ENCODE results near the gene TMEM132D. TPM values are rescaled to one million over a fixed set of nuclear protein-coding genes. Genes with fewer than 3 reads are reported as not detected.

The TMEM132D gene
- total and polyA plus RNA-seq, 8 donors = 0.19 to 2.8 (median 0.46) TPM

GRCh38 chr12:129779033-129779432, 124.8 kb downstream of the TMEM132D start:
- 68 to 83% methylated on average over 5 of the region's 5 CpGs for WGBS, 2 donors
- Histone ChIP-seq H3K27ac (no peak overlapping the region), H3K4me1 (no peaks in the 10 kb centered on the region), H3K4me3 (no peak overlapping the region), H3K36me3 (no peaks in the 10 kb centered on the region), H3K9me3 (no peaks in the 10 kb centered on the region), H3K27me3 (no peaks in the 10 kb centered on the region)
- FAIRE-seq (no peak), ATAC-seq (no peak), DNase-seq (no peak)
- TF ChIP-seq, protein P1, sequence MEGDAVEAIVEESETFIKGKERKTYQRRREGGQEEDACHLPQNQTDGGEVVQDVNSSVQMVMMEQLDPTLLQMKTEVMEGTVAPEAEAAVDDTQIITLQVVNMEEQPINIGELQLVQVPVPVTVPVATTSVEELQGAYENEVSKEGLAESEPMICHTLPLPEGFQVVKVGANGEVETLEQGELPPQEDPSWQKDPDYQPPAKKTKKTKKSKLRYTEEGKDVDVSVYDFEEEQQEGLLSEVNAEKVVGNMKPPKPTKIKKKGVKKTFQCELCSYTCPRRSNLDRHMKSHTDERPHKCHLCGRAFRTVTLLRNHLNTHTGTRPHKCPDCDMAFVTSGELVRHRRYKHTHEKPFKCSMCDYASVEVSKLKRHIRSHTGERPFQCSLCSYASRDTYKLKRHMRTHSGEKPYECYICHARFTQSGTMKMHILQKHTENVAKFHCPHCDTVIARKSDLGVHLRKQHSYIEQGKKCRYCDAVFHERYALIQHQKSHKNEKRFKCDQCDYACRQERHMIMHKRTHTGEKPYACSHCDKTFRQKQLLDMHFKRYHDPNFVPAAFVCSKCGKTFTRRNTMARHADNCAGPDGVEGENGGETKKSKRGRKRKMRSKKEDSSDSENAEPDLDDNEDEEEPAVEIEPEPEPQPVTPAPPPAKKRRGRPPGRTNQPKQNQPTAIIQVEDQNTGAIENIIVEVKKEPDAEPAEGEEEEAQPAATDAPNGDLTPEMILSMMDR (IDR thresholded peaks at IDR 0.05) = no peak
- intact Hi-C loops (cut with DNase I) = no loop called here

GRCh38 chr12:129776977-129777667, 126.7 kb downstream of the TMEM132D start:
- WGBS, 2 donors = 55 to 62% methylated on average over 10 of the region's 10 CpGs
- H3K4me1 ChIP-seq = no peaks in the 10 kb centered on the region
- intact Hi-C loops (cut with DNase I) = no loop called here
- H3K9me3 ChIP-seq = no peaks in the 10 kb centered on the region
- no peak for ATAC-seq
- H3K27me3 ChIP-seq = no peaks in the 10 kb centered on the region
- no peak for FAIRE-seq
- H3K27ac ChIP-seq = no peak overlapping the region
- TF ChIP-seq, protein P1 (IDR thresholded peaks at IDR 0.05) = no peak
- no peak overlapping the region for H3K4me3 ChIP-seq
- no peak for DNase-seq
- no peaks in the 10 kb centered on the region for H3K36me3 ChIP-seq

DNA sequence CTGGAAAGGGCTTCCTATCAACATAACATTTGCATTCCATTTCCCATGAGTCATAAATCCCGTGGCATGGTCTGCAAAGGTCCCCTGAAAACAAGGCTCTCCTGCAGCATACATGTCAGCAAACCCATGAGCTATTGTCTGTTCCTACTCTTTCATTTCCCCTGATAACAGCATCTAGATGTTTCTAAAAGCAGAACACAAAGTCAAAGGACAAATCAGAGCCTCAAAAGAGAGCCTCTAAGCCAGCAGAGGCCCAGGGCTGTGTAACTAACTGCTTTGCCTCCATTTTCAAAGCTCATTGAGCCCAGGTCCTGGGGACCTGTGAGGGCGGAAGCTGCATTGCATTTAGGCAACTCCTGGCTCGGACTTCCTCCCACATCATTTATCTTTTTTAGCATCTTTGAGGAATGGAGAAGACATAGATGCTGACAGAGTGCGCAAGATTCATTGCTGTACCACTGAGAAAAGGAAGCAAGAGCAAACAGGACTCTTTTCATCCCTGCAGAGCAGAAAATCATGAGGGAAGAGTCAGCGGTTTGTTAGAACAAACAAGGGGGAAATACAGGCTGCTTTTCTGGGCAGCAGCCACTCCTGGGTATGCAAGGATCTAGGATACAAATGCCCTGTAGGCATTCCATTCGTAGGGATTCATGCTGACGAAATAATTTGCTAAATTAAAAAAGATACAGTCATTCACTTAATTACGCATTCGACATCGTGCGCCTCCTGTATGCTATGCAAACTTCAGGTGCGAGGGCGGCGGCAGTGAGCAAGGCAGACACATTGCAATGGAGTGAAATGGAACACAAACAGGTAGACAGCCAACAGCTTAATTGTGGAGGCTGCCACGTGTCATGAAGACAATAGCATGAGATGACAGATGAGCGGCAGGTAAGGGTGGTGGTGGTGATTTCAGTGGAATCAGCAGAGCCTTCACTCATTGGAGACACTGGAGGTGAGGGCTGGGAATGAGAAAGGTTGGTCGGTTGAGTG, 131.0 kb downstream of the TMEM132D start:
- TF ChIP-seq, protein P1 (IDR thresholded peaks at IDR 0.05) = no peak
- no peak overlapping the region for H3K4me3 ChIP-seq
- no peaks in the 10 kb centered on the region for H3K4me1 ChIP-seq
- peaks cover 0 to 9% (median 0%) of the 10 kb centered on the region in 4 donors for H3K27me3 ChIP-seq
- no peaks in the 10 kb centered on the region for H3K36me3 ChIP-seq
- intact Hi-C loops (cut with DNase I) = no loop called here
- no peak overlapping the region for H3K27ac ChIP-seq
- DNase-seq = no peak
- no peak for FAIRE-seq
- 55 to 56% methylated on average over 17 of the region's 17 CpGs for WGBS, 2 donors
- ATAC-seq = no peak
- no peaks in the 10 kb centered on the region for H3K9me3 ChIP-seq

DNA sequence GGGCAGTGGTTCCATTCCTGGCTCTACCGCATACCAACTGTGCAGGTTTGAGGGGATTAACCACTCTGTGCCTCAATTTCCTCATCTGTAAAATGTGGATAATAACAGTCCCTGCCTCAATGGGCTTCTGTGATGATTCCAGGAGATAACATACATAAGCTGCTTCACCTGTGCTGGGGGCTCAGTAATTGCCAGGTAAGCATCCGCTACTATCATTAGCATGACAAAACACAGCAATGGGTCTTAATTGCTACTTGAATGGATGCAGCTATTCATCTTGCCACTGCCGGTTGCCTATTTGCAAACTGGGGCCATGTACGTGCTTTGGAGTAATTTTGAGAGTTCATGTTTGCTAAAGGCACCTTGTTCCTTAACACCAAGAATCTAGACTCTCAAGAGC, 132.6 kb downstream of the TMEM132D start:
- no peak for DNase-seq
- H3K4me3 ChIP-seq = no peak overlapping the region
- TF ChIP-seq, protein P1 (IDR thresholded peaks at IDR 0.05) = no peak
- 46 to 49% methylated on average over 4 of the region's 4 CpGs for WGBS, 2 donors
- no peak overlapping the region for H3K27ac ChIP-seq
- ATAC-seq = no peak
- H3K27me3 ChIP-seq = peaks cover 0 to 9% (median 0%) of the 10 kb centered on the region in 4 donors
- no peaks in the 10 kb centered on the region for H3K4me1 ChIP-seq
- intact Hi-C loops (cut with DNase I) = no loop called here
- H3K36me3 ChIP-seq = no peaks in the 10 kb centered on the region
- H3K9me3 ChIP-seq = no peaks in the 10 kb centered on the region
- FAIRE-seq = no peak
